Prostate gland (tissue), 2 donors: Measurements from ENCODE around the gene SEC14L6. TPM values are rescaled to one million over a fixed set of nuclear protein-coding genes. Genes with fewer than 3 reads are reported as not detected.
"Not testable (repeated sequence)": the region's sequence is repeated elsewhere in the genome, so short reads cannot be mapped to it uniquely, and the experiment has no call there.

Experiments used
- DNase-seq: peaks from one replicate; pipeline ENCODE4 v3.0.0-alpha.2; 2019; ENCODE audit warnings: low spot score
- H3K27ac ChIP-seq, 2 donors: fragments of 200-600 bp; sonication (generic); 2 replicates each; pipeline ENCODE4 v1.5.1; 2017 to 2019
- H3K27me3 ChIP-seq: fragments of 200-600 bp; sonication (generic); replicated peaks from 2 replicates; pipeline ENCODE4 v1.5.1; 2019; ENCODE audit not compliant: insufficient read depth
- H3K36me3 ChIP-seq, 2 donors: fragments of 200-600 bp; sonication (generic); 1 replicate in 1 of 2; 2 replicates in 1 of 2; pipeline versions ENCODE4 v1.5.1 to v1.8.1; 2017 to 2019
- H3K4me1 ChIP-seq: fragments of 200-600 bp; sonication (generic); replicated peaks from 2 replicates; pipeline ENCODE4 v1.5.1; 2019
- H3K4me3 ChIP-seq, 2 donors: fragments of 200-600 bp; sonication (generic); 2 replicates each; pipeline ENCODE4 v1.5.1; 2017 to 2019
- H3K9me3 ChIP-seq: fragments of 200-600 bp; sonication (generic); 2 replicates; pipeline ENCODE4 v1.5.1; 2017
- POLR2A ChIP-seq: fragments of 450-650 bp; IDR thresholded peaks from one replicate; pipeline ENCODE4 v1.6.1; 2016; ENCODE audit warnings: antibody characterized with exemption, mild to moderate bottlenecking
- POLR2AphosphoS5 ChIP-seq: sonication (generic); formaldehyde crosslinking; IDR thresholded peaks from one replicate; pipeline ENCODE4 v1.6.1; 2017; ENCODE audit warnings: antibody characterized with exemption
- WGBS: methylation state at CpG from one replicate; pipeline ENCODE4 v1.1.5; 2018; 5-methylcytosine and 5-hydroxymethylcytosine counted together
- intact Hi-C: fragments of 100-400 bp; cut with DNase I; formaldehyde crosslinking; loops from one replicate; pipeline ENCODE4 v1.14.2; 2022
- total RNA-seq, 2 donors: library from RNA; depleted of rRNA; stranded (reverse); fragments of >200 nt; gene quantifications; one replicate each; pipeline ENCODE4 v1.1.0, GENCODE V29; 2016
- TF ChIP-seq, protein P1 (sequence below), 4 experiments: fragments of 200-600 bp in 2 of 4; fragments of 450-650 bp in 2 of 4; sonication (generic) in 2 of 4; IDR thresholded peaks; 1 replicate in 3 of 4; 2 replicates in 1 of 4; pipeline ENCODE4 v1.5.1; 2016 to 2019; ENCODE audit warnings: antibody characterized with exemption in 4 of 4, mild to moderate bottlenecking in 2 of 4, moderate library complexity in 2 of 4

Gene SEC14L6
- total RNA-seq, 2 donors from 2014 or later, result 0.23 to 22.9 TPM

DNA sequence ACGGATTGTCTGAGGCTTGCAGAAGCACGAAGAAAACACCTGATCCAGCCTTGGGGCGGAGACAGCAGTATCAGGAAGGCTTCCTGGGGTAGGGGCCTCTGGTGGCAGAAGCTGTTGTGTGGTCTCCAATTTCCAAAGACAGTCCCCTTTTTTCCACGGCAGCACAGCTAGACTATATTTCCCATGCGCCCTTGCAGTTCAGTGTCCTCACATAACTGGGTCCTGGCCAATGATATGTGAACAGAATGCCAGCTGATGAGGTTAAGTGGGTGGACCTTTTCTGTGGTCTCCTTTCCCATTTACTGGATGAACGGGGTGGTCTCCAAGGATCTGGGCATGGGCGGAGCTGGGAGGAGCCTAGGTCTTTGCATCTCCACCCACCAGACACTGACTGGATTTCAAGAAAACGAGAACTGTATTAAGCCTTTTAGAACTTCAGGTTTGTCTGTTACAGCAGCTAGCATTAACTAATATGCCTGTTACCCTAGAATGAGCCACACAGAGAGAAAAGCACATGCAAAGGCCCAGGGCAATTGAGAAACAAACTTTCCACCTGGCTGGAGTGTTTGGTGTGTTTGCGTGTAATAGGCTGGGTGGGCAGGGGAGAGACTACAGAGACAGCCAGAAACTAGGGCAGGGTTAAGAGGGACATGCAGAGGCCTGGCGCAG lies 21.7 kb upstream of the SEC14L6 start:
- no peak for DNase-seq
- Histone ChIP-seq H3K9me3 (no peaks in the 10 kb centered on the region), H3K4me1 (no peaks in the 10 kb centered on the region), H3K27ac (no peak overlapping the region), H3K27me3 (no peaks in the 10 kb centered on the region), H3K36me3 (no peaks in the 10 kb centered on the region), H3K4me3 (no peak overlapping the region)
- TF ChIP-seq, protein P1, sequence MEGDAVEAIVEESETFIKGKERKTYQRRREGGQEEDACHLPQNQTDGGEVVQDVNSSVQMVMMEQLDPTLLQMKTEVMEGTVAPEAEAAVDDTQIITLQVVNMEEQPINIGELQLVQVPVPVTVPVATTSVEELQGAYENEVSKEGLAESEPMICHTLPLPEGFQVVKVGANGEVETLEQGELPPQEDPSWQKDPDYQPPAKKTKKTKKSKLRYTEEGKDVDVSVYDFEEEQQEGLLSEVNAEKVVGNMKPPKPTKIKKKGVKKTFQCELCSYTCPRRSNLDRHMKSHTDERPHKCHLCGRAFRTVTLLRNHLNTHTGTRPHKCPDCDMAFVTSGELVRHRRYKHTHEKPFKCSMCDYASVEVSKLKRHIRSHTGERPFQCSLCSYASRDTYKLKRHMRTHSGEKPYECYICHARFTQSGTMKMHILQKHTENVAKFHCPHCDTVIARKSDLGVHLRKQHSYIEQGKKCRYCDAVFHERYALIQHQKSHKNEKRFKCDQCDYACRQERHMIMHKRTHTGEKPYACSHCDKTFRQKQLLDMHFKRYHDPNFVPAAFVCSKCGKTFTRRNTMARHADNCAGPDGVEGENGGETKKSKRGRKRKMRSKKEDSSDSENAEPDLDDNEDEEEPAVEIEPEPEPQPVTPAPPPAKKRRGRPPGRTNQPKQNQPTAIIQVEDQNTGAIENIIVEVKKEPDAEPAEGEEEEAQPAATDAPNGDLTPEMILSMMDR (IDR thresholded peaks at IDR 0.05), result no peak
- TF ChIP-seq POLR2AphosphoS5 (no peak), POLR2A (no peak)
- intact Hi-C loops, result no loop called here
- 67% methylated on average over 10 of the region's 10 CpGs for WGBS

DNA sequence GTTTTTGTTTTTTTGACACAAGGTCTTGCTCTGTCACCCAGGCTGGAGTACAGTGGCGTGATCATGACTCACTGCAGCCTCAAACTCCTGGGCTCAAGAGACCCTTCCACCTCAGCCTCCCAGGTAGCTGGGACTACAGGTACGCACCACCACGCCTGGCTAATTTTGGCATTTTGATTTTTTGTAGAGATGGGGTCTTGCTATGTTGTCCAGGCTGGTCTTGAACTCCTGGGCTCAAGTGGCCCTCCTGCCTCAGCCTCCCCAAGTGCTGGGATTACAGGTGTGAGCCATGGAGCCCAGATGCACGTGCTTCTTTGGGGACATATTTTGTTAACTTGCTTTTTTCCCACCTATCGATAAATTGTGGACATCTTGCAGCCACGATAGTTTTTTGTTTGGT lies 20.7 kb upstream of the SEC14L6 start:
- WGBS, result 97% methylated on average over 6 of the region's 6 CpGs
- H3K4me3 ChIP-seq, H3K9me3 ChIP-seq, DNase-seq, intact Hi-C loops, H3K4me1 ChIP-seq, H3K27ac ChIP-seq, H3K36me3 ChIP-seq, H3K27me3 ChIP-seq: not testable (repeated sequence)

DNA sequence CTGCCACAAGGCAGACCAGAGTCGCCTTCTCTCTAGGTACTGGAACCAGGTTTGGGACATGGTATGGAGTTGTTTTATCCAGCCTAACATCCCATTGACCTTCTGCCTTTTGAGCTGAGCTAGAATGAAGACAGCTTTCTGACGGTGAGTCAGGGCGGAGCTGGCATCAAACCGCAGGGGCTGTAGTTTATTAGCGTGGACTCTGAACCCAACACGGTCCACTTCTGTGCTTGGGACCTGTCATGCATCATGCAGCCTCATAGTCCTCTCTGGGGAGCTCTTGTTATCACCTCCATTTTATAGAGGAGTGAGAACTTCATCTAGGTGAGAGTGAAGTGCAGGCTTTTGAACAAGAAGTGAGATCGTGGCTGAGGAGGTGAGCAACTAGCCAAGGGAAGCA lies 19.6 kb upstream of the SEC14L6 start:
- no peaks in the 10 kb centered on the region for H3K9me3 ChIP-seq
- no peaks in the 10 kb centered on the region for H3K36me3 ChIP-seq
- intact Hi-C loops, result no loop called here
- H3K4me3 ChIP-seq, result no peak overlapping the region
- TF ChIP-seq, protein P1 (IDR thresholded peaks at IDR 0.05), result no peak
- TF ChIP-seq POLR2AphosphoS5, result no peak
- no peak for TF ChIP-seq POLR2A
- 64% methylated on average over 7 of the region's 7 CpGs for WGBS
- H3K27ac ChIP-seq, result no peak overlapping the region
- no peak for DNase-seq
- H3K4me1 ChIP-seq, result no peaks in the 10 kb centered on the region
- no peaks in the 10 kb centered on the region for H3K27me3 ChIP-seq

DNA sequence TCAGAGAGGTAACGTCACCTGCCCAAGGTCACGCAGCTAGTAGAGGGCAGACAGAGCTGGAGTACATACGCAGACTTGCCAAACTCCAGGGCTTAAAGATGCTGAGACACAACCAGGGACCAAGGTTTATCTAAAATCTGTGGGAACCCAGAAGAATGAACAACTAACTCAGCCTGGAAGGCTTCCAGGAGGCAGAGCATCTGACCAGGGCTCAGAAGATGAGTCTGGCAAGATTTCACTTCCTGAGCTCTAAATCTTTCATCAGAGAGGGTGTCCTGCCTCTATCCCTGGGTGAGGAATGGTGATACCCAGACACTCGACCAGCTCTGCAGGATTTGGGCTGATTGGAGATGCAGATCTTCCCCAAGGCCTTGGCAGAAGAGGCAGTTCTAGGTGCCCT lies 18.8 kb upstream of the SEC14L6 start:
- Histone ChIP-seq H3K4me3 (no peak overlapping the region), H3K4me1 (no peaks in the 10 kb centered on the region), H3K27me3 (no peaks in the 10 kb centered on the region), H3K27ac (no peak overlapping the region), H3K9me3 (no peaks in the 10 kb centered on the region), H3K36me3 (no peaks in the 10 kb centered on the region)
- WGBS, result 65% methylated on average over 4 of the region's 4 CpGs
- no peak for DNase-seq
- intact Hi-C loops, result no loop called here
- TF ChIP-seq POLR2A, result no peak
- TF ChIP-seq, protein P1 (IDR thresholded peaks at IDR 0.05), result no peak
- TF ChIP-seq POLR2AphosphoS5, result no peak

DNA sequence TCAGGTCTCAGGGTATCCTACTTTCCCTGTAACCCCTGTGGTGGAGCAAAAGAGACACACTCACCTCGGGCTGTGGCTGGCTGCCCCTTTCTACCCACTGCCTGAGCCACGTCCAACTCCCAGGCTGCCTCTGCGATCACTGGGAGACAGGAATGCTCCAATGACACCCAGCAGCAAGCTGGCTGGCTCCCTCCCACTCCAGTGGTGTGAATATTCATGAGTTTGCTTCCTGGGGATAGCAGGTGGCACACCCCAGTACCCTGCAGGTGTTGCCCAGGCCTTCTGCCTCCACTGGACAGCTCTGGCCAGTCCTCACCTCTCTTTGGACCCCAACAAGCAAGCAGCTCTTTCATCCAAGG lies 18.2 kb upstream of the SEC14L6 start:
- intact Hi-C loops, result no loop called here
- no peak for DNase-seq
- H3K27ac ChIP-seq, result no peak overlapping the region
- no peaks in the 10 kb centered on the region for H3K27me3 ChIP-seq
- TF ChIP-seq POLR2A (no peak), POLR2AphosphoS5 (no peak)
- TF ChIP-seq, protein P1 (IDR thresholded peaks at IDR 0.05), result no peak
- H3K36me3 ChIP-seq, result no peaks in the 10 kb centered on the region
- no peaks in the 10 kb centered on the region for H3K9me3 ChIP-seq
- no peaks in the 10 kb centered on the region for H3K4me1 ChIP-seq
- no peak overlapping the region for H3K4me3 ChIP-seq
- WGBS, result 47% methylated on average over 3 of the region's 3 CpGs
